Panc1 (cell line): ENCODE results near the gene CEP250. TPM values are rescaled to one million over a fixed set of nuclear protein-coding genes. Genes with fewer than 3 reads are reported as not detected.

Source experiments
- ATAC-seq: fragments of 200-7000 bp; cut with Tn5 transposase; 2 replicates; pipeline ENCODE4 v1.9.1; 2020; ENCODE audit warnings: mild to moderate bottlenecking, moderate library complexity
- BruUV-seq: library from RNA; stranded (reverse); fragments of 400-500 nt; replicated peaks from 2 replicates; lab custom pipeline; 2021; lab: Mats Ljungman, UMichigan
- CTCF ChIA-PET: fragments of 300-600 bp; sonication (Branson Sonifier 250); formaldehyde crosslinking; loops from one replicate; lab custom pipeline; 2022; ENCODE audit warnings: antibody characterized with exemption; lab: Charles Lee
- POLR2A ChIA-PET: fragments of 300-600 bp; sonication (Branson Sonifier 250); formaldehyde crosslinking; loops from one replicate; lab custom pipeline; 2022; ENCODE audit warnings: antibody characterized with exemption; lab: Charles Lee
- DNase-seq: peaks from one replicate; pipeline ENCODE4 v3.0.0-alpha.2; 2010; ENCODE audit warnings: low read depth, low spot score
- H3K27ac ChIP-seq: 2 replicates; pipeline ENCODE4 v1.5.1; 2011; ENCODE audit warnings: mild to moderate bottlenecking, low read length, inconsistent platforms
- H3K27me3 ChIP-seq: fragments of 200-500 bp; sonication (Bioruptor generic); 2 replicates; pipeline ENCODE4 v1.6.0; 2014; ENCODE audit warnings: low read length, inconsistent platforms; ENCODE audit not compliant: control insufficient read depth, insufficient read depth
- H3K36me3 ChIP-seq: fragments of 200-500 bp; sonication (Bioruptor generic); 2 replicates; pipeline ENCODE4 v1.5.1; 2014; ENCODE audit warnings: inconsistent platforms, mild to moderate bottlenecking, low read length, moderate library complexity; ENCODE audit not compliant: control insufficient read depth, insufficient read depth
- H3K4me1 ChIP-seq: 2 replicates; pipeline ENCODE4 v1.5.1; 2011; ENCODE audit warnings: inconsistent platforms, mild to moderate bottlenecking, low read length, moderate library complexity; ENCODE audit not compliant: control insufficient read depth, insufficient read depth
- H3K4me3 ChIP-seq, 2 experiments: 2 replicates each; pipeline ENCODE4 v1.5.1; 2011 to 2012; ENCODE audit warnings: low read depth in 2 of 2, low read length in 2 of 2, mild to moderate bottlenecking in 2 of 2, inconsistent platforms in 1 of 2, moderate library complexity in 1 of 2
- H3K9me3 ChIP-seq: fragments of 200-500 bp; sonication (Bioruptor generic); 2 replicates; pipeline ENCODE4 v1.5.1; 2014; ENCODE audit warnings: low read depth, mild to moderate bottlenecking, inconsistent platforms, low read length, moderate library complexity; ENCODE audit not compliant: control insufficient read depth, insufficient read depth
- CTCF ChIP-seq: fragments of 450-650 bp; IDR thresholded peaks from 2 replicates; pipeline ENCODE4 v1.5.1; 2017; ENCODE audit warnings: mild to moderate bottlenecking
- POLR2AphosphoS5 ChIP-seq: IDR thresholded peaks from 2 replicates; pipeline ENCODE4 v1.6.1; 2012; ENCODE audit warnings: mild to moderate bottlenecking, low read depth, low read length, moderate library complexity
- REST ChIP-seq, 2 experiments: IDR thresholded peaks; 2 replicates each; pipeline ENCODE4 v1.6.1; 2011 to 2012; ENCODE audit warnings: low read depth in 2 of 2, control low read depth in 1 of 2, low read length in 1 of 2, mild to moderate bottlenecking in 1 of 2, moderate library complexity in 1 of 2; ENCODE audit not compliant: insufficient read depth in 1 of 2
- SIN3A ChIP-seq: IDR thresholded peaks from 2 replicates; pipeline ENCODE4 v1.6.1; 2012; ENCODE audit warnings: low read depth, mild to moderate bottlenecking, low read length, moderate library complexity, borderline replicate concordance; ENCODE audit not compliant: insufficient read depth
- TCF7L2 ChIP-seq: IDR thresholded peaks from 2 replicates; pipeline ENCODE4 v1.6.1; 2011; ENCODE audit warnings: mild to moderate bottlenecking, low read depth, low read length, inconsistent platforms
- in situ Hi-C: cut with HindIII; loops from 2 replicates; pipeline ENCODE4 v1.10.0; 2016; ENCODE audit warnings: low sequenced_read_pairs, low pct_unique_long_range_greater_than_20kb
- intact Hi-C: fragments of 100-400 bp; cut with micrococcal nuclease; formaldehyde crosslinking; loops from one replicate; pipeline ENCODE4 v1.10.0; 2022; ENCODE audit not compliant: unreplicated experiment
- total RNA-seq: library from RNA; stranded (reverse); gene quantifications from one replicate; pipeline ENCODE4 v1.2.1, GENCODE V29; 2021; ENCODE audit not compliant: unreplicated experiment

Gene CEP250
- total RNA-seq, 1 experiment from 2014 or later: 82.5 TPM

GRCh38 chr20:35458388-35458787 lies 3.0 kb downstream of the CEP250 start:
- Histone ChIP-seq H3K27me3 (no peaks in the 10 kb centered on the region), H3K36me3 (peaks cover 2% of the 10 kb centered on the region; the same call in 1 of the 2 replicates), H3K4me3 (no peak overlapping the region), H3K4me1 (peaks cover 19% of the 10 kb centered on the region), H3K27ac (peak overlapping the region; percentile 31; the same call in 1 of the 2 replicates), H3K9me3 (no peaks in the 10 kb centered on the region)
- ATAC-seq: no peak
- intact Hi-C loops (no loop called here), in situ Hi-C loops (no loop called here)
- DNase-seq: no peak
- no TSS peak for BruUV-seq
- TF ChIP-seq REST (IDR thresholded peaks at IDR 0.05; ENCODE audit: insufficient read depth in 1 of 2, low read depth in 2 of 2, low read length in 1 of 2) (no peak), POLR2AphosphoS5 (no peak), CTCF (no peak)
- CTCF ChIA-PET: no interaction called here
- POLR2A ChIA-PET: no interaction called here

- H3K4me1 ChIP-seq: peaks cover 11% of the 10 kb centered on the region
- intact Hi-C loops: no loop called here
- no peak for ATAC-seq
These were observed 6.2 kb downstream of the CEP250 start for GRCh38 chr20:35461620-35462019.

More at GRCh38 chr20:35461620-35462019, 6.2 kb downstream of the CEP250 start:
- CTCF ChIA-PET: interaction anchor here (1.1 kb wide), 1 partner anchor 14 kb away, joined by 3 read pairs; no protein-coding TSS in a partner anchor
- Histone ChIP-seq H3K9me3 (no peaks in the 10 kb centered on the region), H3K4me3 (no peak overlapping the region), H3K36me3 (peaks cover 2% of the 10 kb centered on the region; the same call in 1 of the 2 replicates), H3K27ac (no peak overlapping the region), H3K27me3 (no peaks in the 10 kb centered on the region)
- no peak for TF ChIP-seq TCF7L2
- TF ChIP-seq SIN3A: no peak
- no peak for TF ChIP-seq POLR2AphosphoS5
- TF ChIP-seq CTCF: no peak
- TF ChIP-seq REST (IDR thresholded peaks at IDR 0.05; ENCODE audit: insufficient read depth in 1 of 2, low read depth in 2 of 2, low read length in 1 of 2): no peak
- in situ Hi-C loops: no loop called here
- POLR2A ChIA-PET: no interaction called here
- BruUV-seq: no TSS peak
- DNase-seq: no peak
